NCI-H2196 treated with DMSO at 0.1 percent for 48 hours (cell line): ENCODE data around the gene C1orf232.

ENCODE experiments used
- DNase-seq: peaks from one replicate; lab custom pipeline; 2025; ENCODE audit not compliant: unreplicated experiment; lab: John Stamatoyannopoulos, UW

The C1orf232 gene

DNA sequence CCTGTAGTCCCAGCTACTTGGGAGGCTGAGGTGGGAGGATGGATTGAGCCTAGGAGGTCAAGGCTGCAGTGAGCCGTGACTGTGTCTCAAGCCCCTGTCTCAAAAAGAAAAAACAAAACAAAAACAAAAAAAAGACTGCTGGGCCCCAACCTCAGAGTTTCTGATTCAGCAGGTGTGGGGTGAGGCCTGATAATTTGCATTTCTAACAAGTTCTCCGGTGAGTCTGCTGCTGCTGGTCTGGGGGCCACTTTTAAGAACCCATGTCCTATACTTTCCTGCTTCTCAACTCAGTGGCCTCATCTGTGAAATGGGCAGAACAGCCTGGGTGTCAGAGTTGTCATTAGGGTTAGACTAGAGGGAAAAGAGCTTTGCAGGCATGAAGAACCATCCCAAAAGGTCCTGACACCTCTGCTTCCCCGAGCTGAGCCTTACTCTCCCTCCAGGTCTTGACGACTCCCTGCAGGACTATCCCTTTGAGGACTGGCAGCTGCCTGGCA lies 11.3 kb upstream of the C1orf232 start:
- DNase-seq = no peak

DNA sequence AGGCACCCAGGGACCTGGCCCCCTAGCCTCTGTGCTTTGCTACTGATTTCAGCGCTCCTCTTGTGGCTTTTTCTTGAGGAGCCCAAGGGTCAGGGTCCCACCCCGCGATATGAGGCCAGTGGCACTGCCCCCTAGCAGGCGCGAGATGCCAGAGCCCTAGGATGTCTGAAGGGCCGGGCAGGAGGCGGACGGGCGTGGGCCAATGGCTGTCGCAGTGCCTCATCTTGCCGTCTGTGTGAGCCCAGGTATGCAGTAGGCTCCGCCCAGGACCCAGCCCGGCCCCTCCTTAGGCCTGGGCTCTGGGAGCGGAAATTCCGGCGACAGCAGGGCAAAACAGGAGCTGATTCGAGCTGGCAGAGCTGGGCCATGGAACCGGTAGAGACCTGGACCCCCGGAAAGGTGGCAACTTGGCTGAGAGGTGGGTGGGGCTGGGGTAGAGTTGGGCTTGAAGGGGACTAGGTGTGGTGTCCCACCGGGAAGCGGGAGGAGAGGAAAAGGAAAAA lies 8.5 kb upstream of the C1orf232 start, which contains the start of gene CNKSR1:
Gene CNKSR1, plus strand, starts transcription at position 310 of the 503 bp plus-strand sequence. Its CDS starts 57 bp downstream, at position 367.
- DNase-seq = peak; percentile 68

DNA sequence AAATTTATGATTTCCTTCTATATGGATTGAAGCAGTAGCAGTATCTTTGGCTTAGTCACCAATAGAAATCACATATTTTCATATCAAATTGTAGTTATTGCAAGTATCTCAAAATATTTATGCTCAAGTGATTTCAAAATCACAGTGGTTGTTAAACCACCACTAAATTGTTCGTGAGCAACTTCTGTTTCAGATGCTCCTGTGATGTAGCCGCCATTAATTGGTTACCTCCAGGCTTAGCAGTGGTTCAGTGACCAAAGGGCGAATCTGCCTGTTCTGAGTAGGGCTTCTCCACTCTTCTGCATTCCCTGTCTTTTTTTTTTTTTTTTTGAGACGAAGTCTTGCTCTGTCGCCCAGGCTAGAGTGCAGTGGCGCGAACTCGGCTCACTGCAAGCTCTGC lies 6.6 kb upstream of the C1orf232 start:
- DNase-seq = no peak

DNA sequence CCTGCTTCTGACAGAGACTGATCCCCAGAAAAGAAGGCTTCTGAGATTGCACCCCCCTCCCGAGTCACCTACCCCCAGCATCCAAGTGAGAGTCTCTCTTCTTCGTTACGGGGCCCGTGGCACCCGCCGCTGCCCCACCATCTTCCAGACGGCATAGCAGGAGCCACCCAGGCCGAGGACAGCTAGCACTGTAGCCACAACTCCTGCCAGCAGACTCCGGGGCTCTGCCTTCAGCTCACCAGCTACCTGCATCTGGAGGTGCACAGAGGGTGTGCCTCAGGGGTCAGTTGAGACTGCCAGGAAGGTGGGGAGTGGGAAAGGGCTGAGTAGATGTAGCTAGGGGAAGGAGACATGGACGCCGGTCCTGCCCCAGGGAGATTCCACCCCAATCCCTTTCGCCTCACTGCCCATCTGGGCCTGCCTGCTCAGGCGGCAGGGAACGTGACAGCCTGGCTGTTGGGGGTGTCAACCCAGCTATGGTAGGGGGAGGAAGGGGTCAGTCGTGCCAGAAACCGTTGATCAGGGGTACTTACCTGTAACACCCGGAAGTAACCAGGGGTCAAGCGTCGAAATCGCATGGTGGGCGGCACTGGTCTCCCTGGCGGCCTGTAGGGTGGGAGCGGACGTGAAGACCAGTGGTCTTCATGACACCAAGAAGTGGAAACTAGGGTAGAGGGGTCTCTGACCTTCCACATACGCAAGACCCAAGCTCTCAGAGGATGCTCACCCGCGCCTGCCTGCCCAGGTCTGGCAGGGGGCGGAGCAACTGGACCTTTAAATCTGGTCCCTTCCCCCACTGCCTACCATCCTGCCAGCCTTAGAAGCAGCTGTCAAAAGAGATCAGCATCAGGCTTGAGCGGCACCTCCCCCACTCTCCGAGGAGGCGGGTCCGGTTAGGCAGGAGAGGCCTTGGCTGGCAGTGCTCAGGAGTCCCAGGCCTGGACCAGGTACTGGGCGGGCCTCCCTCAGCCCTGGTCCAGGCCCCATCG lies 2.6 kb upstream of the C1orf232 start, which contains the start of gene ZNF593OS:
Gene ZNF593OS, minus strand, starts transcription at position 749 of the 989 bp plus-strand sequence. Its CDS starts 171 bp downstream, at position 578.
- no peak for DNase-seq

DNA sequence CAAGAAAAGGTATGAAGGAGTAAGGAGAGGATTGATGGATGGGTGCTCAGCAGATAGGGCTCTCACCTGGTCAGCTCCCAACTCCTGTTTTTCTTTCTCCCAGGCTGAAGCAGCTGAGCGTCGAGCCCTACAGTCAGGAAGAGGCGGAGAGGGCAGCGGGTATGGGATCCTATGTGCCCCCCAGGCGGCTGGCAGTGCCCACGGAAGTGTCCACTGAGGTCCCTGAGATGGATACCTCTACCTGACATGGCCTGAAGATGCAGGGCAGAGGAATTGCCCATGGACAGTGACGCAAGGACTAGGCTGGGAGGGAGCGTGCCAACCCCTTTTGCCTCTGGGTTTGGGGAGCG lies 1.7 kb upstream of the C1orf232 start:
- DNase-seq = no peak

DNA sequence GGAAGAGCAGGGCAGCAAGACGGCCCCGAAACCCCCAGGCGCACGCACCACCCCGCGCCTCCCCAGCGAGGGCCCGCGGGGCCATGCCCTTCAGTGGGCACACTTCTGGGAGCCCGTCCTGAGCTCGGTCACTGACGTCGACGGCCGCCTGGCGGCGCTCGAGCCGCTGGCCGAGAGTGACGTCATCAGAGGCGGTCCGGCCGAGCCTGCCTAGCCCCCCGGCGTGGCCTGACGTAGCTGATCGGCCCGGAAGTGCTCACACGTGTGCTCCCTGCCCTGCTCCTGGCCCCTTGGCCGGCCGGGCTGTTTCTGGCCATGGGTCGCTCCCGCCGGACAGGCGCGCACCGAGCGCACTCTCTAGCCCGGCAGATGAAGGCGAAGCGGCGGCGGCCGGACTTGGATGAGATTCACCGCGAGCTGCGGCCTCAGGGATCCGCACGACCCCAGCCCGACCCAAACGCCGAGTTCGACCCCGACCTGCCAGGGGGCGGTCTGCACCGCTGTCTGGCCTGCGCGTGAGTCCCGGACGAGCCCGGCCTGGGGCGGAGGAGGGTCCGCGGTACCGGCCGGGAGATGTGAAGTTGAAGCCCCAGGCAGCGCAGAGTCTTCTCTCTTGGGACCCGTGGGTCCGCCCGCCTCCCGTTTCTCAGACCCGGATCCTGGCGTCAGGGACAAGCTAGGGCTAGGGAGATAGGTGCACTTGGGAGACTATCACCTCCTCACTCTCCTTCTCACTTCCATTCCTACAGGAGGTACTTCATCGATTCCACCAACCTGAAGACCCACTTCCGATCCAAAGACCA lies 1.1 kb upstream of the C1orf232 start, which contains the start of gene ZNF593:
Gene ZNF593, plus strand, starts transcription at position 240 of the 803 bp plus-strand sequence. Its CDS starts 76 bp downstream, at position 316.
- DNase-seq = peak; percentile 88

DNA sequence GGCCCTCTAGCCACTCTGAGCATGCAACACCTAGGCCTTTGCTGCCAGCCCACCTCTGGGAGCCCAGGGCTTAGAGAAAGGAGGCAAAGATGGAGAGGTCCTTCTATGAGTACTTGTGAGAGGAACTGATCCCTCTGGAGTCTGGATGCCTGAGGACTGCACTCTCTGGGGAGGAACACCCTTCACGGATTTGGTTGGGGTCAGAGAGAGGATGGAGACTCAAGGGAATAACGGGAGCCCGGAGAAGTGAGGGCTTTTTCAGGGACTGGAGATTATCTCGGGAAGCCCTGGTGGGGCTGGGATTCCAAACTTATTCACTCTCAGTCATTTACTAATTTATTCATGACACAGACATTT lies 413 bp upstream of the C1orf232 start:
- DNase-seq = no peak

DNA sequence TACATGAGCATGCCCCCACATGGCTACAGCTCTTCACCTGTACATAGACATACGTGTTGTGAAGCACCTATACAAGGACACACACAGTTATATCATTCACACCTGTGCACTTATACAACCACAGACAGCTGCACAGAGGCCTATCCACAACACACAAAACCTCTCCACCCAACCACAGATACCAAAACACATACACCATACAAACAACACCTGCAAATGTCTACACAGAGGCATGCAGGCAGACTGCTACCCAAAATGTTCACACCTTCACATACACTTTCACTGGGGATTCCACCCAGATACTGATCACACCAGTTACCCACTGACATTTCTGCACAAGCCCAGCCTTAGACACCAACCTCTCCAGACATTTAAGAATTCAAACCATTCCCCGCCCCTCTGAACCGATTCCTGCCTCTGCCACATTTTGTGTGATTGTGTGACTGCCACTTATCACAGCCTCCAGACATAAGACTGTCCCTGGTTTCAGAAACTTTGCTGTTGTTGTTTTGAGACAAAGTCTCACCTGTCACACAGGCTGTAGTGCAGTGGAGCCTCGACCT lies 2.0 kb downstream of the C1orf232 start:
- no peak for DNase-seq

DNA sequence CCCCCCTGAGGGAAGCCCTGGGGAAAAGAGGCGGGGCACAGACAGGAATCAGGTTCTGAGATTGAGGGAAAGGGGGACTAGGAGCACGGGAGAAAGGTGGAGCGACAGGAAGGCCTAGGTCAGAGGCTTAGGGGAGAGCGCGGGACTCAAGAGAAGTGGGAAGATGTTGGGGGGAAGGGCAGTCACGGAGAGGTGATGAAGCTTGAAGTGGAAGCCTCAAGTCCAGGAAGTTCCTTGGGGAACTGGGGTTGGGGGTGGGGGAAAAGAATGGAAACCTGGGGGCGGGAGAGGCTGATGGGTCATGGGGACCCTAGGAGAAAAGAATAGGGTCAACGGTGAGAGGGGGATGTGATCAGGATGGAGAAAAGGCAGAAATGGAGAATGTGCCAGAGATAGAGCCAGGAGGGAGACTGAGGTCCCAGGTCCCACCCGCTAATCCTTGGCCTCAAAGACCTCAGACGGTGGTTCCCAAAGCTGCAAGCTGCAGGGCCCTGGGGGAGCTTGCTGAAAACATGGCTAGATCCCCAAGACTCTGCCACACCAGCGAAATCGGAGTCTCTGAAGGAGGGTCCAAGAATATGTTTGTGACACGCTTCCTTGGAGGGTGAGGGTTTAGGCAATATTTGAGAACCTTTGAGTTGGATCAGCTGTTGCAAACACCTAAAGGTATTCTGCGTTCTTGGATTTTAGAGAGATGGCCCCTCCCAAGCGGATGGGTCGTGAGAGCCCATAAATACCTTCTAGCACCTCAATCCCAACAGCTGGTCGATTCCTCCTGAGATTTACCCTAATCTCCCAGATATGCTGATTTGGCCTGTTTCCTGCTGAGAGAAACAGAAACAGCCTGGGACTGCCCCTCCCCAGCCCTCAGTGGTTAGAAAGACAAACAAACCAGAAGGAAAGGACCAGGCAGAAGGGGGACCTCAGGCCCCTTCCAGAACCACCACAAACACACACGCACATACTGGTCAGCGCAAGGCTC lies 3.6 kb downstream of the C1orf232 start:
- DNase-seq = no peak

DNA sequence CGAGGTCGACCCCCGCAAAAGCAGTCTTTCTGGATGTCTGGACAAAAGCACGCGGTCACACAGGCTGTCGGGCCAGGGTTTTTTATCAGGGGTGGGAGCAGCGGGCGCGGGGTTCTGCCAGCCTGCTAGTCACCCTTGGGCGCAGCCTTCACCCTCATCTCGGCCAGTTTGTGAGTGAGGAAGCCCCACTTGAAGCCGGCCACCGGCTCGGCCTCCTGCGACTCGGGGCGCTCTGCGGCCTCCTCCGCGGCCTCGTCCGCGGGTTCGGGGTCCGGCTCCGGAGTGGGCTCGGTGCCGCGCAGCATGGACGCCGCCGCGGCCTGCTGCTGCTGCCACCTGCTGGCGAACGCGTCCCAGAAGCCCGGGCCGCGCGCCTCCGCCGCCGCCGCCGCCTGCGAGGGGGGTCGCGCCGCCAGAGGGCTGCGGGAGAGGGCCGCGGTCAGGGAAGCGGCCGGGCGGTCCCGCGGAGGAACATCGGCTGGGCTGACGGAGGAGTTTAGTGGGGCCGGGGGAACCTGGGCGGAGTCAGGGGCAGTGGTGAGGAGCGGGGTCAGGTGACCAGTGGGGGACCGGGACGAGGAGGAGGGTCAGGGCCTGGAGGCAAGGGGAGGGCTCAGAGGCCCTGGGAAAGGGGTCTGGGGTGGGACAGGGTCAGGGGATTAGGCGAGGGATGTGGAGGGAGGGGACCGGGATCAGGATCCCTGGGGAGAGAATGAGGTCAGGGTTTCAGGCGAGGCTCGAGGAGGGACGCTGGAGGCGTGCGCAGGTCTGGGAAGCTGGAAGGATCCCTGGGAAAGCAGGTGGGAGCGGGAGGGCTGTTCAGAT lies 4.5 kb downstream of the C1orf232 start:
- no peak for DNase-seq

DNA sequence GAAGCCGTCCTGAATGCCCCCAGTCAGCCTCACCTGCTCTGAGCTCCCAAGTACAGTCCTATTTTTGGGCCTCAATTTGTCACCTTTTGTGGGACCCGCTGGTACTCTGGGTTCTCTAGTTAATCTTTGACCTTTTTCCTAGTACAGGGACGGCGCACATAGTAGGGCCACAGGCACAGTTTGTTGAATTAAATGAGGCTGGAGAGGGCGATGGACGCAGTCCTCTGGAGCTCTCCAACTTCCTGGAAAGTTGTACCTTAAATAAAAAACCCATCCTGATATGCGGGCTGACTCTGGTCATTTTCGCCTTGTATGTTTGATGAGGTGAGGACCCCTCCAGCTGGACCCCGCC lies 5.1 kb downstream of the C1orf232 start:
- no peak for DNase-seq

DNA sequence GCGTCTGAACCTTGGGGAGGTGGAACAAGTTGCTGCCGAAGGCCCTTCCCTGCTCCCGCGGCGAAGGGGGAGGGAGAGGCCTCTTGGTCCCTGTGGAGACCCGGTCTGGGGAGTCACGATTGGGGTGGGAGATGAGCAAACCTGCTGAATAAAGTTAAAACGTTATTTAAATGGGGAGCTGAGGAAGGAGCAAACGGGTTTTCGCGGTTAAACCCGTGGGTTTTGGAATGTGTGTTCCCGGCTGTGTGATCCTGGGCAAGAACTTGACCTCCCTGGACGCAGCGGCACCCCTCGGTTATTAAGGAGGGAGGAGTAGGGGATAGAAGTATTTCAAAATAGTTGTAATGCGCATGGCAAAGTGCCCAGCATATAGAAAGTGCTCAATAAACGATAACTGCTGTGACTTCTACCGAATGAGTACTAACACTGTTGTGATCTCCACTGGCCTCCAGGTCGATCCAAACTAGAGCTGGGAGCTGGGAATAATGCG lies 6.5 kb downstream of the C1orf232 start:
- no peak for DNase-seq

DNA sequence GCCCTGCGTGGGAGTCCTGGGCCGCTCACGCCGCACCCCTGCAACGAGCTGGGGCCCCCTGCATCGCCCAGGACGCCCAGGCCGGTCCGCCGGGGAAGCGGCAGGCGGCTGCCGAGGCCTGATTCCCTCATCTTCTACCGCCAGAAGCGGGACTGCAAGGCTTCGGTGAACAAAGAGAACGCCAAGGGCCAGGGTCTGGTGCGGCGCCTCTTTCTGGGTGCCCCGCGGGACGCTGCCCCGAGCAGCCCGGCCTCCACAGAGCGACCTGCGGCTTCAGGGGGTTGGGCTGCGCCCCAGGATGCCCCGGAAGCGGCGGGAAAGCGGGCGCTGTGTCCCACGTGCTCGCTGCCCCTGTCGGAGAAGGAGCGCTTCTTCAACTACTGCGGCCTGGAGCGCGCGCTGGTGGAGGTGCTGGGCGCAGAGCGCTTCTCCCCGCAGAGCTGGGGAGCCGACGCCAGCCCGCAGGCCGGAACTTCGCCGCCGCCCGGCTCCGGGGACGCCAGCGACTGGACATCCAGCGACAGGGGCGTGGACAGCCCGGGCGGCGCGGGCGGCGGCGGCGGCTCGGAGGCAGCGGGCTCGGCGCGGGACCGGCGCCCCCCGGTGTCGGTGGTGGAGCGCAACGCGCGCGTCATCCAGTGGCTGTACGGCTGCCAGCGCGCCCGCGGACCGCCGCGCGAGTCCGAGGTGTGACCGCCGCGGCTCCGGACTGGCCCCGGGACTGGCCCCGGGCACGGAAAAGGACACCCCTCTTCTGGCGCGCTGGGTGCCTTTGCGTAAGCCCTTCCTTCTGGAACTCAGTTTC lies 7.1 kb downstream of the C1orf232 start:
- DNase-seq = peak; percentile 21

DNA sequence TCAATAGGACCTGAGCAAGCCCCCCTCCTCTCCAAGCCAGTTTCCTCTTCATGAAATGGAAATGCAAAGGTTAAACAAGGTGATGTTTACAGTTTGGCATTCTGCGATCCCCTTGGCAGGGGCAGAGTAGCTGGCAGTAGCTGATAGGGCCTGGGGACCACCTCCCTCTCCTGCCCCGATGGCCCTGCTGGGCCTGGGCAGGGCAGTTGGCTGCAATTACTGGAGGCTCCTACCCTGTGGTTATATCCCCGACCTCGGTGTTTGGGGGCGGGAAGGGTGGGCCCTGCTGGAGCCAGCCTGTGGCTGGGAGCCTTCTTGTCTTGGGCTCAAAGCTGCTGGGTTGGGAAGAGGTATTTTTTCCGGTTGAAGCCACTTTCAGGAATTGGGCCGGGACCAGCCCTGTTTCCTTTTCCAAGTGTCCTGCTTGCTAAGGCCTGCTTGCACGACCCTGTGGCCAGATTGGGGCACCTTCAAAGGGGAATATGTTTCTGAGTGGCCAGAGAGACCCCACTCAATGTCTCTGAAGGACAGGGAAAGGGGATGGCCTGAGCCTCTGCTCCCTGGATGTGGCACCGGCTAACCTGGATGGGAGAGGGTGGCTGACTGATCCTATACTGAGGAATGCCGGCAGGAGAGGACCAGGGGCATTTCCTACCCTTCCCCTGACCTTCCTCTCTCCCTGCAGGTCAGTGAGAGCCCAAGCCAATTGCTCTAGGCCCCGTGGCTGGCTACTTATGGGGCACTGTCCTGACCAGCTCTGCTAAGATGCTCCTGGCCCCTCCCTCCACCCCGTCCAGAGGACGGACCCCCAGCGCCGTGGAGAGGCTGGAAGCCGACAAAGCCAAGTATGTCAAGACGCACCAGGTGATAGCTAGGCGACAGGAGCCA lies 8.0 kb downstream of the C1orf232 start:
- no peak for DNase-seq

DNA sequence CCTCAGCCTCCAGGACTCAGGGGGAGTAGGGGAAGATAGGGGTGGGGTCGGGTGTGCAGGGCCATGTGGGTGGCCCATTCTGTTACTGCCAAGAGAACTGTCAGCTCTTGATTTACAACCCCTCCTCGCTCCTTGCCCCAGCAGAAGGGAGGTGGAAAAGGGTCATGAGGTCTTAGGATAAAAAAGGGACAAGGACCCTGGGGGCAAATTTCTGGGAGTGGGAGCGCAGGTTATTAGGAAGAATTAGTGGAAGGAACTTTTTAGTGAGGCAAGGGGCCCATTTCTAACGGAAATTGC lies 9.1 kb downstream of the C1orf232 start:
- DNase-seq = no peak

DNA sequence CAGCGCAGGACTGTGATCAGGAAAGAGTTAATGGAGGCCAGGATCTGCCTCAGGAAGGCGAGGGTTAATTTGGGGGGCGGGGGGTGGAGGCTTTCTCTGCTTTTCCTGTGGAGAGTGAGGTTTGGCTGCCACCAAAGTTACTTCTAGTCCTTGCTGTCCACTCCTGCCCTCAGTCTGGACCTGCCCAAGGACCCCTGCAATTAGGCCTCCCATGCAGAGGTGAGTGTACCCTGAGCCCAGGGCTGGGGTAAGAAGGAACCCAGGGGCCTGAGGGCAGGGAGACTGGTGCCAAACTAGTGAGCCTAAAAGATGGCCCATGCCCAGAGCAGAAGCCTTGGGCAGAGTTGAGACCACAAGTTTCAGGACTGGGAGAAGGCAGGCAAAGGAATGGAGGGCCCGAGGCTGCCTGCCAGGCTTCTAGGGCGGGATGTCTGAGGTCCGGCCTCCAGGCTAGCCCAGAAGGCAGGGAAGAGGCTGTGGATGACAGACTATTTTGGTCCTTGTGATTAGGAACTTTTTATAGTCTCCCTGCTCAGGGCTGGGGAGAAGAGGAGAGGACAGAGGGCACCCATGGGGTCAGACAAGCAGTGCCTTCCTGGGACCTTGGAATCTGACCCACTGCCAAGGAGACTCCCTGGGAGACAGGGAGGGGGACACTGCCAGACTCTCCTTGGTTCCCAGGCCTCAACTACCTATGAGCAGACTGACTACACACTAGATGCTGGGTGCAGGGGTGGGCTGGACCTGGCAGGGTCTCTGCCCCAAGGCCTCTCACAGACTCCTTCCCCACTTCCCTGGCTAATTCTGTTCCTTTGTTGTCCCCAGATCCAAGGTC lies 9.6 kb downstream of the C1orf232 start, which contains the start of gene FAM110D:
Gene FAM110D, plus strand, starts transcription at position 172 of the 835 bp plus-strand sequence. CDS start 2,213 bp downstream, outside the sequence.
- DNase-seq = no peak
